Endothelial cell of umbilical vein (primary cell): Measurements from ENCODE around the gene AOC2. TPM values are rescaled to one million over a fixed set of nuclear protein-coding genes. Genes with fewer than 3 reads are reported as not detected.

Experiments used
- BruUV-seq: library from RNA; stranded (reverse); fragments of 400-500 nt; replicated peaks from 2 replicates; lab custom pipeline; 2021; lab: Mats Ljungman, UMichigan
- CTCF ChIA-PET: fragments of 300-600, 350-600 bp; sonication (Branson Sonifier 250); formaldehyde crosslinking; loops from one replicate; lab custom pipeline; 2021; ENCODE audit warnings: antibody characterized with exemption, inconsistent platforms; lab: Charles Lee
- POLR2A ChIA-PET: fragments of 300-600, 350-600 bp; sonication (Branson Sonifier 250); formaldehyde crosslinking; loops from one replicate; lab custom pipeline; 2021; ENCODE audit warnings: antibody characterized with exemption, inconsistent platforms; lab: Charles Lee
- DNase-seq: peaks from one replicate; pipeline ENCODE4 v3.0.0-alpha.2; 2011; ENCODE audit warnings: low read depth, low spot score
- FAIRE-seq: peaks from 2 replicates; lab custom pipeline; 2011; peaks lifted over from hg19 to GRCh38; lab: Jason Lieb, UNC
- H2AFZ ChIP-seq: 2 replicates; pipeline ENCODE4 v1.6.0; 2012; ENCODE audit warnings: low read depth, low read length, control low read depth, inconsistent platforms
- H3K27ac ChIP-seq: 2 replicates; pipeline ENCODE4 v1.5.1; 2011; ENCODE audit warnings: low read depth, mild to moderate bottlenecking, control low read depth, low read length, moderate library complexity; ENCODE audit not compliant: insufficient read depth
- H3K27me3 ChIP-seq, 2 experiments: 2 replicates each; pipeline versions ENCODE4 v1.6.0 to v1.6.1; 2011; ENCODE audit warnings: low read length in 2 of 2, mixed read lengths in 1 of 2; ENCODE audit not compliant: control insufficient read depth in 2 of 2, insufficient read depth in 2 of 2
- H3K36me3 ChIP-seq, 2 experiments: 2 replicates in 1 of 2; 3 replicates in 1 of 2; pipeline ENCODE4 v1.5.1; 2011; ENCODE audit warnings: low read length in 2 of 2, mild to moderate bottlenecking in 1 of 2, moderate library complexity in 1 of 2; ENCODE audit not compliant: control insufficient read depth in 2 of 2, insufficient read depth in 2 of 2; ENCODE audit errors: extremely low read depth in 1 of 2
- H3K4me1 ChIP-seq: 3 replicates; pipeline ENCODE4 v1.5.1; 2011; ENCODE audit warnings: mild to moderate bottlenecking, low read length; ENCODE audit not compliant: control insufficient read depth, insufficient read depth; ENCODE audit errors: extremely low read depth
- H3K4me2 ChIP-seq: 2 replicates; pipeline ENCODE4 v1.6.1; 2011; ENCODE audit warnings: low read length, control low read depth, mixed read lengths; ENCODE audit not compliant: insufficient read depth
- H3K4me3 ChIP-seq, 3 experiments: fragments of 200-600 bp in 1 of 3; sonication (generic), shearing (Covaris generic) in 1 of 3; replicated peaks in 1 of 3; 2 replicates each; pipeline ENCODE4 v1.5.1; 2011 to 2016; ENCODE audit warnings: control low read depth in 3 of 3, low read length in 3 of 3, mild to moderate bottlenecking in 2 of 3, inconsistent platforms in 1 of 3, low read depth in 1 of 3, moderate library complexity in 1 of 3; ENCODE audit not compliant: insufficient read depth in 1 of 3
- H3K79me2 ChIP-seq: 2 replicates; pipeline ENCODE4 v1.6.0; 2012; ENCODE audit warnings: low read length, inconsistent platforms; ENCODE audit not compliant: control insufficient read depth, insufficient read depth
- H3K9ac ChIP-seq: replicated peaks from 2 replicates; pipeline ENCODE3; 2011; ENCODE audit warnings: low read length, control low read depth; ENCODE audit not compliant: insufficient read depth; ENCODE audit errors: extremely low read depth
- H3K9me1 ChIP-seq: replicated peaks from 3 replicates; pipeline ENCODE4 v1.6.0; 2011; ENCODE audit warnings: mild to moderate bottlenecking, low read length; ENCODE audit not compliant: control insufficient read depth, insufficient read depth; ENCODE audit errors: extremely low read depth
- H3K9me3 ChIP-seq: replicated peaks from 2 replicates; pipeline ENCODE4 v1.5.1; 2012; ENCODE audit warnings: low read length, inconsistent platforms; ENCODE audit not compliant: control insufficient read depth, insufficient read depth
- H4K20me1 ChIP-seq: replicated peaks from 2 replicates; pipeline ENCODE3; 2011; ENCODE audit warnings: mild to moderate bottlenecking, low read length; ENCODE audit not compliant: control insufficient read depth, insufficient read depth; ENCODE audit errors: extremely low read depth
- EZH2 ChIP-seq: IDR thresholded peaks from 2 replicates; pipeline ENCODE4 v1.6.1; 2012; ENCODE audit warnings: borderline replicate concordance, low read depth, mild to moderate bottlenecking, moderate library complexity, low read length, inconsistent platforms; ENCODE audit not compliant: severe bottlenecking
- FOS ChIP-seq: IDR thresholded peaks from 2 replicates; pipeline ENCODE4 v1.6.1; 2011; ENCODE audit warnings: mild to moderate bottlenecking, low read length, moderate library complexity, borderline replicate concordance; ENCODE audit not compliant: insufficient read depth
- GATA2 ChIP-seq: IDR thresholded peaks from 2 replicates; pipeline ENCODE4 v1.7.0; 2011; ENCODE audit warnings: low read depth, mild to moderate bottlenecking, moderate library complexity, mixed read lengths, low read length; ENCODE audit not compliant: insufficient read length, insufficient read depth
- JUN ChIP-seq: IDR thresholded peaks from 2 replicates; pipeline ENCODE4 v1.6.1; 2011; ENCODE audit warnings: borderline replicate concordance, low read depth; ENCODE audit not compliant: insufficient read length, insufficient read depth
- MYC ChIP-seq: IDR thresholded peaks from one replicate; pipeline ENCODE4 v1.6.1; 2011; ENCODE audit warnings: mild to moderate bottlenecking, low read depth, low read length
- POLR2A ChIP-seq: IDR thresholded peaks from 2 replicates; pipeline ENCODE4 v1.6.1; 2012; ENCODE audit warnings: low read depth, mild to moderate bottlenecking, control low read depth, low read length
- POLR2AphosphoS5 ChIP-seq: IDR thresholded peaks from 2 replicates; pipeline ENCODE4 v1.6.1; 2012; ENCODE audit warnings: low read depth, mild to moderate bottlenecking, control low read depth, low read length, moderate library complexity; ENCODE audit not compliant: insufficient read depth
- dilution Hi-C: fragments of 300-500 bp; cut with MboI; formaldehyde crosslinking; loops from one replicate; pipeline ENCODE4 v1.15.0; 2019; ENCODE audit warnings: low sequenced_read_pairs; ENCODE audit not compliant: extremely low pct_ligation_motif_present
- intact Hi-C: fragments of 100-400 bp; cut with micrococcal nuclease; formaldehyde crosslinking; loops from one replicate; pipeline ENCODE4 v1.10.0; 2022
- polyA plus RNA-seq, 4 experiments: library from polyadenylated mRNA; depleted of rRNA in 3 of 4; stranded (reverse) in 3 of 4; unstranded in 1 of 4; fragments of >200 nt; gene quantifications; 2 replicates each; pipeline versions ENCODE4 v1.2.1 to v1.2.3, GENCODE V29; 2011 to 2012; ENCODE audit warnings: missing spikeins in 1 of 4
- total RNA-seq: library from RNA; stranded (reverse); gene quantifications from 2 replicates; pipeline ENCODE4 v1.2.3, GENCODE V29; 2021
- TF ChIP-seq, protein P1 (sequence below): IDR thresholded peaks from 2 replicates; pipeline ENCODE4 v1.6.1; 2011; ENCODE audit not compliant: insufficient read depth, insufficient read length
- TF ChIP-seq, protein P2 (sequence below), 2 donors: IDR thresholded peaks; 1 replicate in 1 of 2; 2 replicates in 1 of 2; pipeline ENCODE4 v1.5.1; 2011; ENCODE audit warnings: low read length in 2 of 2, mild to moderate bottlenecking in 2 of 2, moderate library complexity in 2 of 2, control low read depth in 1 of 2, inconsistent platforms in 1 of 2, low read depth in 1 of 2; ENCODE audit not compliant: insufficient read depth in 1 of 2; ENCODE audit errors: extremely low read depth in 1 of 2

AOC2 gene
- total and polyA plus RNA-seq, 2 donors (not counting 3 experiments of a cell fraction or from before 2014, with no cell fraction given), result 0.62 to 1.9 TPM

GRCh38 chr17:42830971-42831370 is 13.4 kb upstream of the AOC2 start:
- no TSS peak for BruUV-seq
- no peak overlapping the region for H3K4me3 ChIP-seq
- intact Hi-C loops (no loop called here), dilution Hi-C loops (no loop called here)
- no peak overlapping the region for H3K27ac ChIP-seq
- no peak overlapping the region for H3K9ac ChIP-seq
- no peaks in the 10 kb centered on the region for H3K9me3 ChIP-seq
- TF ChIP-seq JUN (no peak), POLR2A (no peak), GATA2 (no peak)
- TF ChIP-seq, protein P1, sequence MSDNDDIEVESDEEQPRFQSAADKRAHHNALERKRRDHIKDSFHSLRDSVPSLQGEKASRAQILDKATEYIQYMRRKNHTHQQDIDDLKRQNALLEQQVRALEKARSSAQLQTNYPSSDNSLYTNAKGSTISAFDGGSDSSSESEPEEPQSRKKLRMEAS, result no peak
- FAIRE-seq (no peak), DNase-seq (no peak)
- H3K4me1 ChIP-seq, result peaks cover 17% of the 10 kb centered on the region
- no peak overlapping the region for H3K4me2 ChIP-seq
- ChIA-PET CTCF (no interaction called here), POLR2A (no interaction called here)
- H4K20me1 ChIP-seq, result no peaks in the 10 kb centered on the region
- peaks cover 24% of the 10 kb centered on the region for H3K79me2 ChIP-seq
- H3K9me1 ChIP-seq, result no peaks in the 10 kb centered on the region
- peaks cover 6 to 13% of the 10 kb centered on the region in 2 experiments for H3K27me3 ChIP-seq
- H2AFZ ChIP-seq, result no peak overlapping the region
- H3K36me3 ChIP-seq, result peaks cover 0 to 2% of the 10 kb centered on the region in 2 experiments

- TF ChIP-seq GATA2 (no peak), MYC (no peak), POLR2AphosphoS5 (no peak), EZH2 (no peak), JUN (no peak), POLR2A (no peak), FOS (no peak)
- TF ChIP-seq, protein P2, sequence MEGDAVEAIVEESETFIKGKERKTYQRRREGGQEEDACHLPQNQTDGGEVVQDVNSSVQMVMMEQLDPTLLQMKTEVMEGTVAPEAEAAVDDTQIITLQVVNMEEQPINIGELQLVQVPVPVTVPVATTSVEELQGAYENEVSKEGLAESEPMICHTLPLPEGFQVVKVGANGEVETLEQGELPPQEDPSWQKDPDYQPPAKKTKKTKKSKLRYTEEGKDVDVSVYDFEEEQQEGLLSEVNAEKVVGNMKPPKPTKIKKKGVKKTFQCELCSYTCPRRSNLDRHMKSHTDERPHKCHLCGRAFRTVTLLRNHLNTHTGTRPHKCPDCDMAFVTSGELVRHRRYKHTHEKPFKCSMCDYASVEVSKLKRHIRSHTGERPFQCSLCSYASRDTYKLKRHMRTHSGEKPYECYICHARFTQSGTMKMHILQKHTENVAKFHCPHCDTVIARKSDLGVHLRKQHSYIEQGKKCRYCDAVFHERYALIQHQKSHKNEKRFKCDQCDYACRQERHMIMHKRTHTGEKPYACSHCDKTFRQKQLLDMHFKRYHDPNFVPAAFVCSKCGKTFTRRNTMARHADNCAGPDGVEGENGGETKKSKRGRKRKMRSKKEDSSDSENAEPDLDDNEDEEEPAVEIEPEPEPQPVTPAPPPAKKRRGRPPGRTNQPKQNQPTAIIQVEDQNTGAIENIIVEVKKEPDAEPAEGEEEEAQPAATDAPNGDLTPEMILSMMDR (IDR thresholded peaks at IDR 0.05; ENCODE audit: extremely low read depth in 1 of 2, insufficient read depth in 1 of 2, low read depth in 1 of 2, low read length in 2 of 2), result no peak
- TF ChIP-seq, protein P1, result no peak
- CTCF ChIA-PET, result interaction anchor here (0.8 to 2.1 kb wide), 3 partner anchors 8 to 254 kb away, joined by 3 to 18 read pairs (median 3); partner anchors contain the start of genes BECN1 and PSMC3IP
These were observed 12.0 kb upstream of the AOC2 start for GRCh38 chr17:42832213-42832933.

More at GRCh38 chr17:42832213-42832933, 12.0 kb upstream of the AOC2 start:
- no peak for DNase-seq
- H3K9ac ChIP-seq, result peak overlapping the region; percentile 86
- no peaks in the 10 kb centered on the region for H3K9me3 ChIP-seq
- dilution Hi-C loops, result no loop called here
- intact Hi-C loops, result no loop called here
- peak overlapping the region; percentile 58 to 81 (median 80) for H3K4me3 ChIP-seq
- H3K4me2 ChIP-seq, result peak overlapping the region; percentile 68
- no TSS peak for BruUV-seq
- H3K27ac ChIP-seq, result peak overlapping the region; percentile 71
- peaks cover 6 to 10% of the 10 kb centered on the region in 2 experiments for H3K27me3 ChIP-seq
- H3K79me2 ChIP-seq, result peaks cover 24% of the 10 kb centered on the region
- peaks cover 2 to 6% of the 10 kb centered on the region in 2 experiments for H3K36me3 ChIP-seq
- H3K9me1 ChIP-seq, result no peaks in the 10 kb centered on the region
- FAIRE-seq, result no peak
- no peaks in the 10 kb centered on the region for H4K20me1 ChIP-seq
- H2AFZ ChIP-seq, result peak overlapping the region; percentile 68
- H3K4me1 ChIP-seq, result peaks cover 17% of the 10 kb centered on the region
- POLR2A ChIA-PET, result no interaction called here
